HL-60 (cell line): ENCODE data around the gene KIF23.
"Not testable (repeated sequence)": the region's sequence is repeated elsewhere in the genome, so short reads cannot be mapped to it uniquely, and the experiment has no call there.

Source experiments
- DNase-seq, 2 experiments: peaks; one replicate each; pipeline ENCODE4 v3.0.0-alpha.2; 2010 to 2020; ENCODE audit warnings: low read depth in 1 of 2, low spot score in 1 of 2
- H3K27ac ChIP-seq: fragments of 250-450 bp; sonication (Bioruptor Pico); replicated peaks from 2 replicates; pipeline ENCODE4 v1.5.1; 2020; ENCODE audit warnings: mild to moderate bottlenecking, moderate library complexity
- H3K27me3 ChIP-seq: fragments of 250-450 bp; sonication (Bioruptor Pico); 2 replicates; pipeline ENCODE4 v1.5.1; 2021; ENCODE audit warnings: mild to moderate bottlenecking, moderate library complexity; ENCODE audit not compliant: insufficient read depth, poor library complexity, severe bottlenecking
- H3K4me3 ChIP-seq: replicated peaks from 2 replicates; pipeline ENCODE4 v1.5.1; 2011; ENCODE audit warnings: mild to moderate bottlenecking, control low read depth, low read length; ENCODE audit not compliant: insufficient read depth
- GABPA ChIP-seq: IDR thresholded peaks from 2 replicates; pipeline ENCODE4 v1.6.1; 2012; ENCODE audit warnings: low read depth
- POLR2AphosphoS5 ChIP-seq: IDR thresholded peaks from 2 replicates; pipeline ENCODE4 v1.6.1; 2012; ENCODE audit warnings: low read depth
- REST ChIP-seq: IDR thresholded peaks from 2 replicates; pipeline ENCODE4 v1.6.1; 2012; ENCODE audit warnings: low read depth; ENCODE audit not compliant: insufficient replicate concordance
- SPI1 ChIP-seq: IDR thresholded peaks from 2 replicates; pipeline ENCODE4 v1.6.1; 2012; ENCODE audit warnings: low read depth, mild to moderate bottlenecking, borderline replicate concordance
- TF ChIP-seq, protein P1 (sequence below): IDR thresholded peaks from one replicate; pipeline ENCODE4 v1.5.1; 2011; ENCODE audit warnings: low read length, control low read depth, inconsistent platforms; ENCODE audit not compliant: insufficient read depth

Gene KIF23

GRCh38 chr15:69380100-69380725, 33.9 kb upstream of the KIF23 start:
- Histone ChIP-seq H3K4me3 (no peak overlapping the region), H3K27ac (no peak overlapping the region), H3K27me3 (no peaks in the 10 kb centered on the region)
- DNase-seq = no peak
- TF ChIP-seq GABPA = no peak
- TF ChIP-seq, protein P1, sequence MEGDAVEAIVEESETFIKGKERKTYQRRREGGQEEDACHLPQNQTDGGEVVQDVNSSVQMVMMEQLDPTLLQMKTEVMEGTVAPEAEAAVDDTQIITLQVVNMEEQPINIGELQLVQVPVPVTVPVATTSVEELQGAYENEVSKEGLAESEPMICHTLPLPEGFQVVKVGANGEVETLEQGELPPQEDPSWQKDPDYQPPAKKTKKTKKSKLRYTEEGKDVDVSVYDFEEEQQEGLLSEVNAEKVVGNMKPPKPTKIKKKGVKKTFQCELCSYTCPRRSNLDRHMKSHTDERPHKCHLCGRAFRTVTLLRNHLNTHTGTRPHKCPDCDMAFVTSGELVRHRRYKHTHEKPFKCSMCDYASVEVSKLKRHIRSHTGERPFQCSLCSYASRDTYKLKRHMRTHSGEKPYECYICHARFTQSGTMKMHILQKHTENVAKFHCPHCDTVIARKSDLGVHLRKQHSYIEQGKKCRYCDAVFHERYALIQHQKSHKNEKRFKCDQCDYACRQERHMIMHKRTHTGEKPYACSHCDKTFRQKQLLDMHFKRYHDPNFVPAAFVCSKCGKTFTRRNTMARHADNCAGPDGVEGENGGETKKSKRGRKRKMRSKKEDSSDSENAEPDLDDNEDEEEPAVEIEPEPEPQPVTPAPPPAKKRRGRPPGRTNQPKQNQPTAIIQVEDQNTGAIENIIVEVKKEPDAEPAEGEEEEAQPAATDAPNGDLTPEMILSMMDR = no peak
- TF ChIP-seq REST = no peak
- TF ChIP-seq SPI1 = no peak
- no peak for TF ChIP-seq POLR2AphosphoS5

GRCh38 chr15:69380726-69381105, 33.4 kb upstream of the KIF23 start:
- Histone ChIP-seq H3K27ac (no peak overlapping the region), H3K27me3 (no peaks in the 10 kb centered on the region), H3K4me3 (no peak overlapping the region)
- TF ChIP-seq, protein P1 = no peak
- no peak for DNase-seq

GRCh38 chr15:69382176-69382575, 32.0 kb upstream of the KIF23 start:
- not testable (repeated sequence) for H3K27me3 ChIP-seq, H3K4me3 ChIP-seq, DNase-seq, H3K27ac ChIP-seq

GRCh38 chr15:69384066-69384465, 30.1 kb upstream of the KIF23 start:
- DNase-seq, H3K4me3 ChIP-seq, H3K27ac ChIP-seq, H3K27me3 ChIP-seq: not testable (repeated sequence)

DNA sequence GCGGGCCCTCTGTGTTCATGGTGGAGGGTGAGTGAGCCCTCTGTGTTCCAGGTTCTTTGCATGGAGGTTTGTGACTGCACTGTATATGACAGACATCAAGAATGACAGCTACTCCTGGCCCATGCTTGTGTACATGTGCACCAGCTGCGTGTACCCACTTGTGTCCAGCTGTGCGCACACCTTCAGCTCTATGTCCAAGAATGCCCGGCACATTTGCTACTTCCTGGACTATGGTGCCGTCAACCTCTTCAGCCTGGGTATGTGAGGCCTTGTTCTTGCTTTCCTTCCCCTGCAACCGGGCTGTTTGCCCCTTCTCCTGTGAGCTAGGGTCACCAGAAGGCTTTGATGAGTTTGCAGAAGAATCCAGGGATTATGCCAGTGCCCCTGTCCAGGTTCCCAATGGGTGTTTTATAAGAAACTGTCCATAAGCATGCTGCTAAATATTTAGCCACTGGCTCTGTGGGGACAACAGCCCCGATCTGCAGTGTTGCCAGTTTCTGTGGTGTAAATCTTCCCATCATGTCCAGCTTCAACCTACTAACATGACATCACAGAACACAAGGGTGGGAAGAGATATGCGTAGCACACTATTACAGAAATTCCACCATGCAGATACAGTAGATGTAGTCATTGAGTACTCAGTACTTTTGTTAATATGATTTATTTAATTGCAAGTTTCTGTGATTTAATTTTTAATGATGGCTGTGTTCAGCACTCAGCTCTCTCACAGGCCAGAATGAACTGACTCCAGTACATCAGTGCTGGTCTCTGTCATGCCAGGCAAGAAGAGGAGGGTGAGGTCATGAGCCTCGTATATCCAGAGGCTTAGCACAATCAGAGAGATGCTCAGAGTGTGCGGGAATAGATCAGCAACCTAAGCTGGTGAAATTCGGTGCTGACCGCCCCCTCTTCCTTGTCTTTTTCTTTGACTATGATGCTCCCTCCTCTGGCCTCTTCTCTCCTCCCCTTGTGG, 29.2 kb upstream of the KIF23 start:
- Histone ChIP-seq H3K27ac (no peak overlapping the region), H3K27me3 (no peaks in the 10 kb centered on the region), H3K4me3 (no peak overlapping the region)
- TF ChIP-seq SPI1 (no peak), GABPA (no peak), REST (no peak), POLR2AphosphoS5 (no peak)
- TF ChIP-seq, protein P1 = no peak
- no peak for DNase-seq
